ENCODE results near the gene LPAR2.

LPAR2 gene

DNA sequence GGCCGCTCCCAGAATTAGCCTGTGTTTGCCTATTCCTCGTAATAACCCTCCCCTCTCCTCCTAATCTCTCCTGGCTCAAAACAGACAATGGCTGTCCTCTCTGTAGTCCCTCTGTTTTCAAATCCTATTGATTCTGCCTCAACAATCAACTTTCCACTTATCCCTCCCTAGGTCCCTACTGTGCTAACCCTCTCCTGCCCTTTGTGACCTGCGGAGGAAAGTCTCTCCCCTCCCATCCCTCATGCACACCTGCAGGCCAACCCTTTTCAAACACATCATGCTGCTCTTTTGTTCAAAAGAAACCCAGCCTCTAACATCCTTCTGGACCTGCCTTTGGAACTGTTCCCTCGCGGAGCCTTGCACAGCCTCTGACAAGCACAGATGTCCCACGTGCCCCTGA is 52.6 kb downstream of the LPAR2 start:
- Histone ChIP-seq H3K9me2 (replicated peaks; ENCODE audit: insufficient read depth, low read length) (no peaks in the 10 kb centered on the region), H3K4me2 (ENCODE audit: low read depth, low read length) (no peak overlapping the region), H3K9ac (ENCODE audit: low read length) (no peak overlapping the region), H3K79me2 (ENCODE audit: low read length) (no peaks in the 10 kb centered on the region), H3K4me3 (ENCODE audit: low read length) (no peak overlapping the region), H3K27me3 (replicated peaks; ENCODE audit: insufficient read depth, low read length) (peaks cover 6% of the 10 kb centered on the region), H3F3A (ENCODE audit: insufficient read depth, low read length) (no peaks in the 10 kb centered on the region), H3K9me3 (replicated peaks; ENCODE audit: insufficient read depth, low read length) (no peaks in the 10 kb centered on the region), H3K36me3 (replicated peaks; ENCODE audit: insufficient read depth, low read length) (no peaks in the 10 kb centered on the region), H4K20me1 (ENCODE audit: insufficient read depth, low read length) (no peaks in the 10 kb centered on the region), H3K27ac (ENCODE audit: low read length) (no peak overlapping the region), H3K4me1 (ENCODE audit: low read length) (no peaks in the 10 kb centered on the region), H2AFZ (ENCODE audit: low read length) (no peak overlapping the region)
- TF ChIP-seq EZH2phosphoT487 (IDR thresholded peaks at IDR 0.05; ENCODE audit: low read length) (no peak), EZH2 (optimal IDR thresholded peaks at IDR 0.05; ENCODE audit: low read depth, low read length) (no peak)
- TF ChIP-seq, protein P1, sequence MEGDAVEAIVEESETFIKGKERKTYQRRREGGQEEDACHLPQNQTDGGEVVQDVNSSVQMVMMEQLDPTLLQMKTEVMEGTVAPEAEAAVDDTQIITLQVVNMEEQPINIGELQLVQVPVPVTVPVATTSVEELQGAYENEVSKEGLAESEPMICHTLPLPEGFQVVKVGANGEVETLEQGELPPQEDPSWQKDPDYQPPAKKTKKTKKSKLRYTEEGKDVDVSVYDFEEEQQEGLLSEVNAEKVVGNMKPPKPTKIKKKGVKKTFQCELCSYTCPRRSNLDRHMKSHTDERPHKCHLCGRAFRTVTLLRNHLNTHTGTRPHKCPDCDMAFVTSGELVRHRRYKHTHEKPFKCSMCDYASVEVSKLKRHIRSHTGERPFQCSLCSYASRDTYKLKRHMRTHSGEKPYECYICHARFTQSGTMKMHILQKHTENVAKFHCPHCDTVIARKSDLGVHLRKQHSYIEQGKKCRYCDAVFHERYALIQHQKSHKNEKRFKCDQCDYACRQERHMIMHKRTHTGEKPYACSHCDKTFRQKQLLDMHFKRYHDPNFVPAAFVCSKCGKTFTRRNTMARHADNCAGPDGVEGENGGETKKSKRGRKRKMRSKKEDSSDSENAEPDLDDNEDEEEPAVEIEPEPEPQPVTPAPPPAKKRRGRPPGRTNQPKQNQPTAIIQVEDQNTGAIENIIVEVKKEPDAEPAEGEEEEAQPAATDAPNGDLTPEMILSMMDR (IDR thresholded peaks at IDR 0.05; ENCODE audit: low read length), result no peak
- no peak for DNase-seq

All from MM.1S (cell line).